Measurements from ENCODE around the gene FAM131C.
A peak's percentile ranks its signal among the peaks of the same experiment; 100 is the strongest.
"Not testable (repeated sequence)": the region's sequence is repeated elsewhere in the genome, so short reads cannot be mapped to it uniquely, and the experiment has no call there.

The FAM131C gene

DNA sequence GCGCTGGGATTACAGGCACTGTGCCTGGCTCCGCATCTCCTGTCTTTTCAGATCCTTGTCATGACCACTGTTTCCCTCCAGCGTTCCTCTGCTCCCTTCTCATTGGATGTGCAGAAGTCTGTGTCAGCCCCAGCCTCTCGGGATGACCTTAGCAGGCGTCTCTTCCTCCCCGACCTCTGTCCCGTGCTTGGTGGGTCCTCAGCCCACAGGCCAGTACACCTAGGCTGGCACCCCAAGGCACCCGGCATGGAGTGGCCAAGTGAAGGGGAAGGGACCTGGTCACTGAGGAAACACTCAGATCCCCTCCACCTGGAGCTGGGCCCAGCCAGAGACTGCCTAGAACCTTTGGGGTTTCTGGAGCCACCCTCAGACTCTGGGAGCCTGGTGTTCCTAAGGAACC, 32.3 kb downstream of the FAM131C start:
- DNase-seq (ENCODE audit: low read depth in 4 of 4, low spot score in 1 of 4) = no peak

DNA sequence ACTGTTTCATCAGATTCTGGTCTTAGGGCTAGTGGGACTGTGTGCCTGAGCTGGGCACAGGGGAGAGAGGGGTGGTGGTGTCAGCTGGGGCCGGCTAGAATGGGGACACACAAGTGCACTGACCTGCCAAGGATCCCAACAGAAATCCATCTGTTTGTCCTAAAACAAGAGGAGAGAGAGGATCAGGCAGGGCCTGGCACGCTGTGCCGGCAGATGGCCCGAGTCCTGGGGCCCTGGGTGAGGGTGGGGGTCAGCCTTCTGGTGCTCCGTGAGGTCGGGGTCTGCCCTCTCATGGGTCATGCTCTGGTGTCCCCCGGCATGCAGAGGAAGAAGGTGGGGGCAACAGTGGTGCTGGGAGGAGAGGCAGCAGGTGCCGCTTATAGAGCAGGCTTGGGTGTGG, 33.6 kb downstream of the FAM131C start:
- not testable (repeated sequence) for DNase-seq (ENCODE audit: low read depth in 4 of 4, low spot score in 1 of 4)

DNA sequence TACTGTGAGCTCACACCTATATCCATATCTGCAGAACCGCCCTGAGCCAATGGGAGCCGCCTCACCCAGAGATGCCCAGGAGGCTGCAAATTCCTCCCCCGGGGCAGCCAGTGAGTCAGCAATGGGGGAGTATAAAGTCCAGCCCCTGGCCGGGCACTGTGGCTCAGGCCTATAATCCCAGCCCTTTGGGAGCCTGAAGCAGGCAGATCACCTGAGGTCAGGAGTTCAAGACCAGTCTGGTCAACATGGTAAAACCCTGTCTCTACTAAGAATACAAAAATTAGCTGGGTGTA, 34.9 kb downstream of the FAM131C start:
- no peak for DNase-seq (ENCODE audit: low read depth in 4 of 4, low spot score in 1 of 4)

DNA sequence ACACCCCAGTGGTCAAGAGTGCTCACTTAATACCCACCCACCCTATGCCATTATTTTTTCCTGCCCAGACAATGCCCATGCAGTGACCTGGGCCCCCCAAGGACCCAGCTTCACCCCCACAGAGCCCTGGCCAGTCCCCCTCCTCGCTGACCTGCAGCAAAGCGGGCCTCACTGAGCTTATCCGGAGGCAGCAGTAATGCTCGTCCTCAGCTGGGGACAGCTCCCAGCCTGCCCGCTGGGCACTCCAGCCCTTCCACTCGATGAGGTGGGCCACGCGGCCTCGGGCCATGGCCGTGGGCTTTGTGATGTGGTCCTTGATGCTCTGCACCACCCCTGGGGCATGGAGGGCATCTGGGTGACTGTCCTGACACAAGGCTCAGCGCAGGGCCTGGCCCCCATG, 37.0 kb downstream of the FAM131C start:
- DNase-seq (ENCODE audit: low read depth in 4 of 4, low spot score in 1 of 4) = not testable (repeated sequence)

DNA sequence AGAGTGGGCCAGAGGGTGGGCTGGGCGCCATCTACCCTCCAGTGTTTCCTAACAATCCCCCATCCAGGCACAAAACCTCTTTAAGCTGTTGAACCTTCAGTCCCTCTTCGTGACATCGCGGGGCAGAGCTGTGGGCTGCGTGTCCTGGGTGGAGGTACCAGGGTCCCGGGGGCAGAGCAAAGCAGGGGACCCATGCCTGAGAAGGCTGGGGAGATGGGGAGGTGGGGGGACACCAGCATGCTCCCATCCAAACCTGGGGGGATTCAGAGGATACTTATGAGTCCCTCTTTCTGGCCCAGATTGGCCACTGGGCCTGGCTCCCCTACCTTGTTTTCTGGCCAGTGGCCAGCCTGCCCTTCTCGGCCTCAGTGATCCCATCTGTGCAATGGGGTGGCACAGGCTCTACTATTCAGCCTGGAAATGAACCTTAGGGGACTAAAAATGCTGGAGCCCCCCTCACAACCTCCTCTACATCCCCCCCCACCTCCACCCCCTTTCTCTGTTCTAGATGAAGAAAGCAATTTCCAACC, 40.3 kb downstream of the FAM131C start:
- DNase-seq (ENCODE audit: low read depth in 4 of 4, low spot score in 1 of 4) = not testable (repeated sequence)

DNA sequence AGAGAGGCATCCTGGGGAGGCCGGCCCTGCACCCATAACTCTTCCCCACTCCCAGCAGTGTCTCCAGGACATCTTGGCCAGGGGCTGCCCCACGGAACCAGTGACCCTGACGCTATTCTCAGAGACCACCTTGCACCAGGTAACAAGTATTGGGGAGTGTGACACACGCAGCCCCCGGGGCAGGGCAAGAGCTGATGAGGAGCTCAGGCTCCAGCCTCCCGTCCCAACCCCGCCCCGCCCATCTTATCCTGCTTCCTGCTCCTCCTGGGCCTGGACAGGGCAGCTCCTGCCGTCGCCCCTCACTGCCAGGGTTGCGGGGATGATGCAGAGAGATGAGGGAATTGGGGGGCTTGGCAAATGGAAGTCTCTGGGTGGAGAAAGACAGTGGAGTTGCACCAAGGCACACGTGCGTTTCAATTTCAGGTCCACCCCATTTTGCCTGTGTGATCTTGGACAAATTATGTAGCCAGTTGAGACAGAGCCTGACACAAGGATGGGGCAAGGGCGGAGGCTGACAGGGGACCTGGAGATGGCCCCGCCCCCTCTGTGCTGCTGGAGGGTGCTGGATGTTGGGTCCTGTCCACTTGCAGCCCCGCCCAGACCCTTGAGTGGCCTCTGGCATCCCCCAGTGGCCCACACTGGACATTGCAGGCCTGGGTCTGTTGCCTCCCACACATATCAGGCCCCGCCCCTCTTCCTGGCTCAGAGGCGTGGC, 40.9 kb downstream of the FAM131C start:
- peak in 3 of 4 experiments; percentile 19 to 49 (median 20) for DNase-seq (ENCODE audit: low read depth in 4 of 4, low spot score in 1 of 4)

DNA sequence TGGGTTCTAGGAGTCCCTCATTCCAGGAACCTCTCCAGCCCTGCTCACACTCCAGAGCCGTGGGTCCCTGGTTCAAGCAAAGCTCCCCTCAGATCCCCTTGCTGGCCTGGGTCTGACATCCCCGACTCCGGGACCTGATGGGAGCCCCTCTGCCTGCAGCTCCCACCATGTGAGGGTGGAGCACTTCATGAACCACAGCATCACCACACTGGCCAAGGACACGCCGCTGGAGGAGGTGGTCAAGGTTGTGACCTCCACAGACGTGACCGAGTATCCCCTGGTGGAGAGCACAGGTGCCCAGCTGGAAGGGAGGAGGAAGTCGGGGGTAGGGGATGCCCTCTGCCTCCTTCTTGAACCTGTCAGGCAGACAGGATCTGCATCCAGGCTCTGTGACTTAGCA, 41.9 kb downstream of the FAM131C start:
- no peak for DNase-seq (ENCODE audit: low read depth in 4 of 4, low spot score in 1 of 4)

DNA sequence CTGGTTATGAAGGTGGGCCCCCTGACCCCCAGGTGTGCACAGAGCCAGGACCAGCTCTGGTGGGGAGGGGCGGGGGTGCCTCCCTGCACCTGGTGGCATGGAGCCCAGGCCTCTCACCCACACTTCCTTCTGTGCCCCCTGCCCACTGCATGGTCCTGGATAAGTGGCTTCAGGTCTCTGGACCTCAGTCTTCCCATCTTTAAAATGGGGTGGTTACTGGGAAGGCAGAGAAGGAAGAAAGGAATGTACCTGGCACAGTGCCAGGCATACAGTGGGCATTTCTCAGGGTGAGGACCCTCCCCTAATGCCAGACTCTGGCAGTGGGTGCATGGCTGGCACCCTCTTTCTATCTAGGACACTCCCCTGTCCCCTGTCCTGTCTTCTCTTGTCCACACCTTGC, 44.2 kb downstream of the FAM131C start:
- no peak for DNase-seq (ENCODE audit: low read depth in 4 of 4, low spot score in 1 of 4)

DNA sequence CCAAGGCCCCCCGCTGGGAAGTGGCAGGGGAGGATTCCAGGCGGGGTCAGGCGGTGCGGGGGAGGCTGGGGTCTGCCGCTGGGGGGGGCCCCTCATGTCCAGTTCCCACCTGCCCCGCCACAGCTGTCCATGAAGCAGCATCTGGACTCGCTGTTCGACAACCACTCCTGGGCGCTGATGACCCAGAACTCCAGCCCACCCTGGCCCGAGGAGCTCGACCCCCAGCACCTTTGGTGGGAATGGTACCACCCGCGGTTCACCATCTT, 44.5 kb downstream of the FAM131C start:
- not testable (repeated sequence) for DNase-seq (ENCODE audit: low read depth in 4 of 4, low spot score in 1 of 4)

DNA sequence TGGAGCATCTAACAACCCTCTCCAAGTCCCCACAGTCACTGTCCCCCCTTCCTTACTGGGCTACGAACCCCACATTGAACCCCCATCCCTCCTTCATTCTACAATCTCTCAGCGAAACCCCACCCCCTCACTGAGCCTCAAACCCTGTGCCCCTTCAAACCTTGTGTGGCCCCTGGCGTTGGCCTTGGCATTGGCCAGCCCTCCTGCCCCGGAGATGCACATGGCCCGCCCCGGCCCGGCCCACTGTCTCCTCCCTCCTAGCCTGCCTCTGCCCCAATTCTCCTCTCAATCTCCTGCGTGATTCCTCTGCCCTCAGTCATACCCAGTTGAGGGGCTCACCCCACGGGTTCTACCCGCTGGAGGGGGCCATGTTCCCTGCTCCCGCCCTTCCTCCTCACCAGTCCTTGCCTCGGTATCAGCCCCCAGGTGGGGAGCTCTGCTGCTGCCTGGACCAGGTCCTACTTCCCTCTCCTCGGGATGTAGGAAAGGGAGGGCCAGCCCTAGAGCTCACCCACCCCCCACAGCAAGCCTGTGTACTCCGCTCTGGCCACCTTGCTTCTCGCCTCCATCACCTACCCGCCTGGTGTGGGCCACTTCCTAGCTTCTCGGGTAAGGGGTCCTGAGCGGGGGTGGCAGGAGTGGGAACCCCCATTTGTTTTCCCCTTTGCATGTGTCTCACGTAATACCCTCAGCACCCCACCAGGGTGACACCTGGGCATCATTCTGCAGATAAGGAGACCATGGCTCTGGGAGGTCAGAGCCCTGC, 45.0 kb downstream of the FAM131C start:
- no peak for DNase-seq (ENCODE audit: low read depth in 4 of 4, low spot score in 1 of 4)

DNA sequence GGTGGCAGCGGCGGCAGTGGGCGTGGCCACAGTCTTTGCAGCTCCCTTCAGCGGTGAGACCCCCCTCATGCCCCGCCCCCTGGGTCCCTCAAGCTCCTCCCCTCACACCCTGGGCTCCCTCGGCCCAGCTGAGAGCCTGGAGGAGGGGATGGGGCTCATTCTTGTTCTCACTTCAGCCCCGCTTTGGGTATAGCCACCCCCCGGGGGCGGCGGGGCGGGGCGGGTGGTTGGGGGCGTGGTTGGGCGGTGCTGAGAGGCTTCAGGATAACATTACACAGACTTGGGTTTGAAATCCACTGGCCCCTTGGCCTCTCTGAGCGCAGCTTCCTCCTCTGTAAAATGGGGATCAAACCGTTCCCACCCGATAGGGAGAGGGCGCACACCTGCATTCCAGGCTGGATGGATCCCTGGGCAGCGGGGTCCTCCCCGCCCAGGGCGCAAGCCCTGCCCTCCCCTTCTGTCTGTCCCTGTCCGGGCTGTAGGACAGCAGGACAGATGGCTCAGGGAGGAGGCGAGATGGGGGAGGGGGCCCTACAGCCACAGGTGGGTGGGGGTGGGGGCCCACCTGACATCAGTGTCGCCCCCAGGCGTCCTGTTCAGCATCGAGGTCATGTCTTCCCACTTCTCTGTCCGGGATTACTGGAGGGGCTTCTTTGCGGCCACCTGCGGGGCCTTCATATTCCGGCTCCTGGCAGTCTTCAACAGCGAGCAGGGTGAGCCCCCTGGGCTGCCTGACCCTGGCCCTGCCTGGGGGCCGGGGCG, 46.5 kb downstream of the FAM131C start:
- DNase-seq (ENCODE audit: low read depth in 4 of 4, low spot score in 1 of 4) = peak in 1 of 4 experiments; percentile 34

DNA sequence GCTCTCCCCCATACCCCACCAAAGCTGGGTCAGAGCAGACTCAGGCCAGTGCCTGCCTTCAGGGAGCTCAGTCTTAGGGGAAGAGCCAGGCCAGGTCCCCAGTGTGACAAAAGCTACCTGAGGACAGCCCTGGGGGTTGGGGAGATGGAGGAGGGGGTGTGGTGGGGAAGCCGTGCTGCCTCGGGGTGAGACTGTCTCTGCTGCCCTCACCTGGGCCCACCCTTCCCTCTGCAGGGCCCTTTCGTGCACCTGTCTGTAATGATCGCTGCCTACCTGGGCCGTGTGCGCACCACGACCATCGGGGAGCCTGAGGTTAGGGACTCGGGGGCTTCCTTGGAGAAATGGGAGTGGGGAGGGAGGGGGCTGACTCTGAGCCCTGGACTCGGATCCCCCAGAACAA, 47.1 kb downstream of the FAM131C start:
- DNase-seq (ENCODE audit: low read depth in 4 of 4, low spot score in 1 of 4) = not testable (repeated sequence)

DNA sequence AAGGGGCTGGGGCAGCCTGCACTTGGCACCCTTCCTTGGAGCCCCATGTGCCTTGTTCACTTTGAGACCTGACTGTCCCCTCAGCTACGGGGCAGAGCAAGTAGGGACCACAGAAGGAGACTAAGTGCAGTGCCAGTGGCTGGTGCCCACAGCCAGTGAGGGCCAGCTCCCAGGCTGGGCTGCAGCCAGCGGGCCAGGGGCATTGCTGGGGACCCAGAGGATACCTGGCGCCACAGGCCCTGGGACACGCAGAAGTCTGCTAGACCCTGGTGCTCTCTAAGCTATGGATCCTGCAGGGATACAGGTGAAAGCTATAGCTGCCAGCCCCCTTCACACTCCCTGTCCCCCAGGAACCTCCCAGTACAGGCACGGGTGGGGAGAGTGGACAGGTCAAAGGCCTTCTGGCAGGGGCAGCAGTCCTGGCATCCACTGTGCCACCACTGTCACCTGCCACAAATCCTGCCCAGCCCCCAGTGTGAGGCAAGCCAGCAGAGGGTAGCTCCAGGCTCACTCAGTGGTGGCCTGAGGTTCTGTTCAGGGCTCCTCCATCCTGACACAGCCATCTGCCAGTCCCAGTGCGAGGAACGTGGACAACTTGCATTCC, 50.3 kb downstream of the FAM131C start:
- no peak for DNase-seq (ENCODE audit: low read depth in 4 of 4, low spot score in 1 of 4)

DNA sequence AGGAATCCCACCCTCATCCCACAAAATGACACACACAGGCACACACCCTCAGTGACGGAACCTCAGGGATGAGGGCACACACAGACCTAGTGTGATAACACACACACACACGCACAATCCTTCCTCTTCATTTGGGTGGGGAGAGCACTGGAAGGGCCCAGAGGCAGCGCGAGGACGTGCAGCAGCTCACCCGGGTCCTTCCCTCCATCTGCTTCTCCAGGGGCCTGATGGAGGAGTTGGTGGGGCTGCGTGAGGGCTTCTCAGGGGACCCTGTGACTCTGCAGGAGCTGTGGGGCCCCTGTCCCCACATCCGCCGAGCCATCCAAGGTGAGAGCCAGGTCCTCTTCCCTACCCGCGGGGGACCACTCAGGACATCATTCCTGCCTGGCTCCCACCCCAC, 51.1 kb downstream of the FAM131C start:
- DNase-seq (ENCODE audit: low read depth in 4 of 4, low spot score in 1 of 4) = no peak

DNA sequence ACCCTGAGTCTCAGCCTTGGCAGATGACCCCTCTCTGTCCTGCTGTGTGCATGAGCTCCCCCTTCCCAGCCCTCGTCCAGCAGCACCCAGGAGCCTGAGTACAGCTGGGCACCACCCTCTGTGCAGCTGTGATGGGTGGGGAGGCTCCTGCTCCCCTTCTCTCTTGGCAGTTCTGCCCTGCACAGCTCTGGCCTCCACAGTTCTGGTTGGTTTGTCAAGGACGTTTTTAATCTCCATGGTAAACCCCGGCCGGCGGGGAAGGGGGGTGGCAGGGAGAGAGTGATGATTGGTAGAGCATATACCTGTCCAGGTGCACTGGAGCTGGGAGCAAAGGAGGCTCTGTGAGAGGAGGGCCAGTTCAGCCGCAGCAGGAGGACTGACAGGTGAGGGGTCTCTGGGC, 51.8 kb downstream of the FAM131C start, which contains the start of gene CLCNKA:
Gene CLCNKA, plus strand, starts transcription at position 356 of the 400 bp plus-strand sequence. CDS start 584 bp downstream, outside the sequence.
- no peak for DNase-seq (ENCODE audit: low read depth in 4 of 4, low spot score in 1 of 4)

DNA sequence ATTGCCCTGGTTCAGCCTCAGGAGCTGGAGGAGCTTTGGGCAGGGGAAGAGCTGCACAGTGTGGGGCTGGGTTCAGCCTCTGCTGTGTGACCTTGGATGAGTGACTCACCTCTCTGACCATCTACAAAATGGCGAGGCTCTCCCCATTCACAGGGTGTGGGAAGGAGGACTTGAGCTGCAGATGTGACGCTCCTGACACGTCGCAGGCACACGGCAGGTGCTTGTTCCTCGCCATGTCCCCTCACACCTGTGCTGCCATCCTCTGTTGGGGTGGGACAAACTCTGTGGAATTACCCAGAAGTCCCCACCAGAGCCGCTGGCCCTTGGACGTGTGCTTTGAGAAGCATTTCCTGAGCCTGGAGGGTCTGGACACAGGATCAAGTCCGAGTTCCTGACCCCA, 52.6 kb downstream of the FAM131C start:
- DNase-seq (ENCODE audit: low read depth in 4 of 4, low spot score in 1 of 4) = not testable (repeated sequence)

DNA sequence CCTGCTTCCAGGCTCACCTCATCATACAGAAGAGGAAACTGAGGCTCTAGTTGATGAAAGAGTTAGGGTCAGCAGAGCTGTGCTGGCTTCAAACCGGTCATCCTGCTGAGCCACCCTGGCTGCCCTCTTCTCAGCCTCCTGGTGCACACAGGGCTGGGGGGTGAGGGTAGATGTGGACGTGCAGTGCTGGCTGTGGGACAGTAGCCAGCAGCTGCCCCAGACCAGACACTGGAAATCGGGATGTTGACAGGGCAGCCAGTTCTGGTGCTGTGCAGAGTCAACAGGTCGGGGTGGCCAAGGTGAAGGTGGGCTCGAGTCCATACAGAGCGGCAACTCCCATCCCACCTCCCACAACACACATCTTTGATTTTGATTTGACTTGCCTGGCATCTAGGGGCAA, 53.1 kb downstream of the FAM131C start:
- DNase-seq (ENCODE audit: low read depth in 4 of 4, low spot score in 1 of 4) = no peak

DNA sequence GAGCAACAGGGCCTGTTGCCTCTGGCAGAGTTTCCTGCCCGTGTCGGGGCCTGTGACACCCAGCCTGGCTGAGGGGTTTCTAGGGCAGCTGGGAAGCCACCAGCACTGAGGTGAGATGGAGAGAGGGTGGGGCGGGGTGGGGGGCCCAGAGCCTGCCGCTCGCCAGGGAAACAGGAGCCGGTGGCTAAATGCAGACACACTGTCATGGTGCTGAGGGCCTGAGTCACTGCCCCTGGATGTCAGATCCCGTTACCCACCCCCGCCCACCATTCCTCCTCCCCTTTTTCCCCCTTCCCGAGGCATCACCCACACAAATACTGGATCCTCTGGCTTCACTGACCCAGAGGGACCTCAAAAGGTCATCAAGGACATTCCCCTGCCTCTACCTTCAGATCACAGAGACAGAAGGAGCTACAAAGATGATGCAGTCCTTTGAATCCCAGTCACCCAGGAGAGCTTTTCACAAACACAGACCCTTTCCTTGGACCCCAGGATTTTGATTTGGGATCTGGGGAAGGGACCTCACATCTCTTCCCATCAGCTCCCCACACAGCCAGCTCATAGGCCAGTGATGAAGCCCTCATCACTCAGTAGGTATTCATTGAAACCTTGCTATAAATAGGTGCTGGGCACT, 53.7 kb downstream of the FAM131C start:
- no peak for DNase-seq (ENCODE audit: low read depth in 4 of 4, low spot score in 1 of 4)

DNA sequence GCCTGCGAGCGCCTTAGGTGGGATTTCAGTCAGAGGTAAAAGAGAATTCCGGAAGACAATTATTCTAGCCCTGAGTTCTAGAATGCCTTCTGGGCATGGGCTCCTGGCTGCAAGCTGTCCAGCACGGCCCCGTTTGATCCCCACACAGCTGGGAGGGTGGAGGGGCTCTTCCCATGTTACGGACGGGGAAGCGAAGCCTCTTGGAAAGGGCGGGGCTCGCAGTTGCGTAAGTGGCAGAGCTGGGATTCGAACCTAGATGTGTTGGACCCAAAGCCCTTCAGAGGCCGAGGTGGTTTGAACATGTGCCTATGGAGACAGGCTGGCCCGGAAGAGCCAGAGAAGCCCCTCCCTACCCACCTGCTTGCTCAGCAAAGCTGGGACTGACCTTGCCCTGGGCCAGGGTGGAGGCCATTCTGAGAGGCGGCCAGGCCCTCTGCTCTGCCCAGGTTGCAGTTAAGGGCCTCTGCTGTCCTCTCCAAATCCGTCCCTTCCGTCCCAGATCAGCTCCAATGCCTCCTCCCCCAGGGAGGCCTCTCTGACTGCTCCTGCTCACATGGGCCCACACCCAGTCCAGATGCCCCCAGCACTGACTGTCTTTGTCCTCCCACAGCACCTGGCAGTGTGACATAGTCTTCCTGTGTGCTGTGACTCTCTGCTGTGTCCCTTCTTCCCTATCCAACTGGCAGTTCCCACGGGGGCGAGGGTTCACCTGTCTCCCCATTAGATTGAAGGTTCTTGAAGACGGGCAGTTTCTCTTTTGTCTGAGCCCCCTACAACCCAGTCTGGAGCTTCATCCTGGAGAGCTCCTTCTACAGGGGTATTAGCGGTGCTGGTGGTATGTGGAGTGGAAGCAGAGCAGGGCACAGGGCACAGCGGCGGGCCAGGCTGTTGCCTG, 54.5 kb downstream of the FAM131C start:
- no peak for DNase-seq (ENCODE audit: low read depth in 4 of 4, low spot score in 1 of 4)

DNA sequence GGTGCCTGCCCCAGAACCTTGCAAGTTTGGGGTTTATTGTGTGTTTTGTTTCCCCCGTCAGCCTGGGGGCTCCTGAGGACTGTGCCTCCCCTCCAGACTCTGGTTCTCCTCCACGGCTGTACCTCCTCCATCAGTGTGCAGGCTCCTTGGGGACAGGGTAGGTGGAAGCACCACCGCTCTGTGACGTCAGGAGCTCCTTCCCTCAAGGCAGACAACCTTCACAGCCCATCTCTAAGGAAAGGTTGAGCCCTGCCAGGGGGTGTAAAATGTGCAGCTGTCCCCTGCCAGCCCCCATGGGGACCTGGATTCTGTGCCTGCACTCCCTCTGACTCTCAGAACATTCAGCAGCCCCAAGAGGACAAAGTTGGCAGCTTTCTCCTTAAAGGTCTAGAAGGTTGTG, 55.1 kb downstream of the FAM131C start:
- no peak for DNase-seq (ENCODE audit: low read depth in 4 of 4, low spot score in 1 of 4)

Measured in stimulated activated CD4-positive, alpha-beta T cell treated with anti-CD3 and anti-CD28 coated beads, Interleukin-1b, Interleukin-23, amount 100 ng/mL, for 24 hours (primary cell).